CD4-positive, alpha-beta T cell treated with Interleukin-17A for 1 hour (primary cell): Measurements from ENCODE around the gene BANF1.
"Not testable (repeated sequence)": the region's sequence is repeated elsewhere in the genome, so short reads cannot be mapped to it uniquely, and the experiment has no call there.

Experiments used
- DNase-seq: peaks from one replicate; pipeline ENCODE4 v3.0.0-alpha.2; 2020

Gene BANF1

GRCh38 chr11:65978391-65979238 lies 23.7 kb upstream of the BANF1 start:
- DNase-seq: no peak

GRCh38 chr11:65979261-65979759 lies 23.0 kb upstream of the BANF1 start:
- no peak for DNase-seq

DNA sequence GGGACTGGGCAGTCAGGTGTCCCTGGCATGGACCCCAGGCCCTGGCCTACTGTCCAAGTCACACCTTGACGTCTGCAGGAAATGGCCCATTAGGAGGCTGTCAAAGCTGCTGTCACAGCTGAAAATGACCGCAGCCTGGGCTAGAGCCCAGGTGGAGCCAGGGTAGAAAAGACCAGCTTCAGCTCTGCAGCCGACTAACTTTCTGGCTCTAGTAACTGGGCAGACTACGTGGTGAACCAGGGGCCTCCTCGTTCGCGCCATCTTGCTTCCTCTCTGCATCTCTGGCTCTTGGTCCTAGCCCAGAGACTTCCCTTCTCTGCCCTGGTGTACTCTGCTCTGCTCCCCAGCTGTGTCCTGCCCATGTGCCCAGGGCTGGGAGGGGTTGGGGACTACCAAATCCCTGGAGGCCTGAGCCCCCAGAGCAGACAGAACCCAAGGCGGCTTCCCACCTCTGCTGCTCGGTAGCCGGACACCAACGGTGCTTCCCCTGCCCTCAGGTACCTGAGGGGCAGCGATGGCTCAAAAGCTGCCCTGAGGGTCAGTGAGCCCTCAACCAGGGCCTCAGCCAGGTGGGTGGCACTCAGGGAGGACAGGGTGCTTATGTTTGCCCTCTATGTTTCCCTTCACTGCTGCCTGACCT lies 21.1 kb upstream of the BANF1 start:
- no peak for DNase-seq

DNA sequence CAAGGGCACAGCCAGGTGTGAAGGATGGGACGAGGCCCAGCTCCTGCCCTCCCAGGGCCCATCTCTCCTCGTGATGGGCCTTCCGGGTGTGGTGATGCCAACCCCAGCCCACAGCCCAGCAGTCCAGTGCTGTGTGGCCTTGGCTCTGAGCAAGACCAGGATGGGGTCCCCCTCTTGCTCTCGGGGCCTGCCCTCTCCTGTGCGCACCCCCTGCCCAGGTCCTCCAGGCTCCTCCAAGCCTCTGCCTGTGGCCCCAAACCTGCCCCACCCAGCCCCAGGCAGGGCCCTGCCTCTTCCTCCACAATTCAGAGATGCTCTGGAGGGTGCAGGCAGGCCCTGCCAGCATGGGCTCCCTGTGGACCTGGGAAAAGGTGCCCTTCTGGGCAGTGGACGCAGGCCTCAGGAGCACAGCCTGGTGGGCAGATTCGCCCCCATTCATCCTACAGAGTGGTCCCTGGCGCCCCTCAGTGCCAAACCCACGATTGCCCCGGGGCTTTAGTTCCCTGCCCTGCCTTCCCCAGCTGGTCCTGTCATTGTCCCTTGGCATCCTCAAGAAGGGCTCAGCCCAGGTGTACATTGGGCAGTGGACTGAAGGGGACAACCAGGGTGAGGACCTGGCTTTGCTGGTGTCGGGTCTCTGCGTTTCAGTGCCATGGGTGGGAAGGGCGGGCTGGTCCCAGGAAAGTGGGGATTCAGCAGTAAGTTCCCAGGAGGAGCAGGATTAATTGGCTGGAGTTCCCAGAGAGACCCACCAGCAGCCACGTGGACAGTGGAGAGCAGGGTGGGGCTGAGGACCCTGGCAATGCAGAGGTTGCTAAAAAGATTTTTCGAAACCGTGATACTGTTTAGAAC lies 20.1 kb upstream of the BANF1 start:
- DNase-seq: no peak

- DNase-seq: no peak
These were observed 19.3 kb upstream of the BANF1 start for GRCh38 chr11:65982824-65983588.

GRCh38 chr11:65983589-65983987 lies 18.7 kb upstream of the BANF1 start:
- DNase-seq: no peak

- DNase-seq: no peak
These were observed 15.0 kb upstream of the BANF1 start for GRCh38 chr11:65987336-65987735.

- DNase-seq: peak; percentile 96
These were observed 13.3 kb upstream of the BANF1 start for GRCh38 chr11:65988791-65989592.

DNA sequence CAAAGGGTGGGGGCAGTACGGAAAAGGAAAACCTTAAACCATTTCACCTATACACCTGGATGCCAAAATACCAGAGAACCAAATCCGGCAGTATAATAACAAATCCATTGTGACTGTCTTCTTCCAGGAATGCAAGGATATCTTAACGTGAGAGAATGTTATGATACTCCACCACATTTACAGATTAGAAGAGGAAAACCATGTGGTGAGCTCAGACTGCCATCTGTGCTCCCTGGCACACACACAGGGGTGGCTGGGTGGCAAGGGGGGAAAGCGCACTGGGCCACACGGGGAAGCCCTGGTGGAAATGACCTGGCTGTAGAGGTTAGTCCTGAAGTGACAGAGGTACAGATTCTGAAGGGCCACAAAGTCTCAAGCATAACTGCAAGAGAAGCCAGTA lies 10.2 kb upstream of the BANF1 start:
- DNase-seq: no peak

GRCh38 chr11:65997286-65997685 lies 5.0 kb upstream of the BANF1 start:
- DNase-seq: no peak

DNA sequence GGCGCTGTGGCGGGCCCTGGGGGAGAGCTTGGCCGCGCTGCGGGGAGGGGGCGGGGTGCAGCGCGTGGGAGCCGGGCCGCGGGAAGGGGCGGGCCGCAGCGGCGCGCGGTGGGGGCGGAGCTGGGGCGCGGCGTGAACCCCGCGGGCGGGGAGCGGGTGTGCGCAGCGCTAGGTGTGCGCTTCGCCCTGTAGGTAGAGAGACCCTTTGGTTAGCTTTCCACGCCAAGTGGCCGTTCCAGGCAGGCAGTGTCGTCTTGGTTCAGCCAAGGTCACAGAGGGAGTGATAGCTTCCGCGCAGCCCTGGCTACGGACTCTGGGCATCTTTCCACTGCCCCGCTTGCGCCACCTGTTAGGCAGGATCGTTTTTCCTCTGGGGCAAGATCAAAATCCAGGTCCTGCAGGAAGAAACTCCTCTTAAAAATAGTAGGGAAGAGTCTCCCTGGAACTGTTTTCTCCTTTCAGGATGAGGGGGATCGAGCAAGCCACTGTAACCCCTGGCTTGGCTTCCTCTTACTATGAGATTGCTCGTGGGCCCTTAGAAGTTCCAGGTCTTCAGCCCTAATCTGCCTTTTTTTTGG lies 434 bp downstream of the BANF1 start:
- DNase-seq: no peak

DNA sequence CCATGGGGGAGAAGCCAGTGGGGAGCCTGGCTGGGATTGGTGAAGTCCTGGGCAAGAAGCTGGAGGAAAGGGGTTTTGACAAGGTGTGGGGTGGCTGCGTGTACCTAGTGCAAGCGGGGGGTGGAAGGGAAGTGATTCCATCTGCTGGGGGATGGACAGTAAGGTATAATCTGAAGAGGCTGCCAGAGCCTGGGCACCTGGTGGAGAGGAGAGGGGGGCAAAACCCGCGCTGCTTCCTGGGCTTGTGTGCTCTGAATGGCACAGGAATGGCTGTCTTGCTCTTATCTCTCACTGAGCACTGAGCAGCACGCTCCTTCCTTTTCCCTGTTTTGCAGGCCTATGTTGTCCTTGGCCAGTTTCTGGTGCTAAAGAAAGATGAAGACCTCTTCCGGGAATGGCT lies 988 bp downstream of the BANF1 start:
- DNase-seq: no peak

GRCh38 chr11:66004186-66004585 lies 1.9 kb downstream of the BANF1 start:
- DNase-seq: no peak

GRCh38 chr11:66006134-66006890 lies 4.0 kb downstream of the BANF1 start:
- DNase-seq: no peak

DNA sequence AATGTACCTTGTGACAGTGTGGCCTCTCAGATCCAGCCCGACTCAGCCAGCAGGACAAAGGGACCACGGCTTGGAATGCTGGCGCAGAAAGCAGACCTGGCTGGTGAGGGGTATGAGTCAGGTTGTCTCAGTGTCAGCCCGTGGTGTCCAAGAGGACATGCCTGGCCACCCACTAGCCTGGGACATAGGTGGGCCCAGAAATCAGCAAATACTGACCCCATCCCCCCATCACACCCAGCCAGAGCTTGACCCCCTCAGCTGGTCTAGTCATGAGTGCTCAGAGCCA lies 4.5 kb downstream of the BANF1 start:
- no peak for DNase-seq

- DNase-seq: no peak
These were observed 4.9 kb downstream of the BANF1 start for GRCh38 chr11:66007201-66007634.

DNA sequence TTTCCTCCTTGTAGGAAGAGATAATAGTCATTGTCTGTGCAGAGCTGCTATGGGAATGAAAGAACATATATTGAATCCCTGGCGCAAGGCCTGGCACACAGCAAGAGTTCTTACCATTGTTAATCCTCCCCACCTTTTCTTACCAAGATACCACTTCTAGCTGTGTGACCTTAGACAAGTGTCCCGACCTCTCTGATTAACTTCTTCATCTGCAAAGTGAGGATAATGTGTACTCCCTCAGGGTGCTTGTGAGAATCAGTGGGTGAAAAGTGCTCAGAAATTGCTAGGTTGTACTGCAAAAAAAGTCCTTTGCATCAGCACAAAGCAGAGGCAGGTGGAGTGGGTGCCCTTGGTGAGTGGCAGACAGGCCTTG lies 5.8 kb downstream of the BANF1 start:
- DNase-seq: no peak

- no peak for DNase-seq
These were observed 6.3 kb downstream of the BANF1 start for GRCh38 chr11:66008468-66009101.

GRCh38 chr11:66010036-66010435 lies 7.7 kb downstream of the BANF1 start:
- not testable (repeated sequence) for DNase-seq

DNA sequence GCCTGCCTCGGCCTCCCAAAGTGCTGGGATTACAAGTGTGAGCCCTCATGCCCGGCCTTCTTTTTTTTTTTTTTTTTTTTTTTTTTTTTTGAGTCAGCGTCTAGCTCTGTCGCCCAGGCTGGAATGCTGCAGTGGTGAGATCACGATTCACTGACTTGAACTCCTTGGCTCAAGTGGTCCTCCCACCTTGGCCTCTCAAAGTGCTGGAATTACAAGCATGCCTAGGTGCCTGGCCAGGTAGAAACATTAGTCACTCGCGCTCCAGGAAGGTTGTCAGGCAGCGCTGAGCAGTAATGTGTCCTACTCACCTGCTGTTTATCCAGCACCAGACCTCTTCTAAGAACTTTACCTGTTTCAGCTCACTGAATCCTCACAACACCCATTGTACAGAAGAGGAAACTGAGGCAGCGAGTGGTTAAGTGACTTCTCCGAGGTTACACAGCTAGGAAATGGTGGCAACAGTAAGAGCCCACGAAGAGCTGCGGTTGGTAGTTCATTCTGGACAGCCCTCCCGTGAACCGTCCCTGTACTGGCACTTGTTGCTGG lies 9.0 kb downstream of the BANF1 start:
- DNase-seq: no peak
